ENCODE measurements around the gene DPYD. TPM values are rescaled to one million over a fixed set of nuclear protein-coding genes. Genes with fewer than 3 reads are reported as not detected.
A peak's percentile ranks its signal among the peaks of the same experiment; 100 is the strongest.

DPYD gene
- total RNA-seq, 1 donor from 2014 or later, result 12.8 TPM

- no peak for DNase-seq
- no peak for TF ChIP-seq CTCF (IDR thresholded peaks at IDR 0.05; ENCODE audit: partially characterized antibody, unreplicated experiment)
- Mint-ChIP-seq H3K36me3 (ENCODE audit: unreplicated experiment) (no peaks in the 10 kb centered on the region), H3K4me3 (ENCODE audit: unreplicated experiment) (no peak overlapping the region), H3K27me3 (ENCODE audit: unreplicated experiment) (peaks cover 2% of the 10 kb centered on the region), H3K4me1 (ENCODE audit: low read depth, unreplicated experiment) (peaks cover 43% of the 10 kb centered on the region), H3K9me3 (ENCODE audit: unreplicated experiment) (peaks cover 8% of the 10 kb centered on the region), H3K27ac (ENCODE audit: unreplicated experiment) (peak overlapping the region; percentile 99)
Observed at GRCh38 chr1:97135972-97136371, 784.9 kb downstream of the DPYD start.

GRCh38 chr1:97128426-97128825, 792.4 kb downstream of the DPYD start:
- H3K27me3 Mint-ChIP-seq (ENCODE audit: unreplicated experiment), result no peaks in the 10 kb centered on the region
- no peaks in the 10 kb centered on the region for H3K36me3 Mint-ChIP-seq (ENCODE audit: unreplicated experiment)
- no peak for TF ChIP-seq CTCF (IDR thresholded peaks at IDR 0.05; ENCODE audit: partially characterized antibody, unreplicated experiment)
- no peaks in the 10 kb centered on the region for H3K9me3 Mint-ChIP-seq (ENCODE audit: unreplicated experiment)
- no peak overlapping the region for H3K27ac Mint-ChIP-seq (ENCODE audit: unreplicated experiment)
- H3K4me3 Mint-ChIP-seq (ENCODE audit: unreplicated experiment), result no peak overlapping the region
- no peak for DNase-seq
- H3K4me1 Mint-ChIP-seq (ENCODE audit: low read depth, unreplicated experiment), result no peaks in the 10 kb centered on the region

GRCh38 chr1:97123717-97124431, 797.0 kb downstream of the DPYD start:
- no peaks in the 10 kb centered on the region for H3K36me3 Mint-ChIP-seq (ENCODE audit: unreplicated experiment)

GRCh38 chr1:97120806-97121205, 800.0 kb downstream of the DPYD start:
- peaks cover 21% of the 10 kb centered on the region for H3K4me1 Mint-ChIP-seq (ENCODE audit: low read depth, unreplicated experiment)
- no peaks in the 10 kb centered on the region for H3K36me3 Mint-ChIP-seq (ENCODE audit: unreplicated experiment)
- DNase-seq, result no peak
- no peak overlapping the region for H3K4me3 Mint-ChIP-seq (ENCODE audit: unreplicated experiment)
- no peak overlapping the region for H3K27ac Mint-ChIP-seq (ENCODE audit: unreplicated experiment)
- no peaks in the 10 kb centered on the region for H3K27me3 Mint-ChIP-seq (ENCODE audit: unreplicated experiment)
- no peak for TF ChIP-seq CTCF (IDR thresholded peaks at IDR 0.05; ENCODE audit: partially characterized antibody, unreplicated experiment)
- H3K9me3 Mint-ChIP-seq (ENCODE audit: unreplicated experiment), result no peaks in the 10 kb centered on the region

More at GRCh38 chr1:97123717-97124431, 797.0 kb downstream of the DPYD start:
- Mint-ChIP-seq H3K4me3 (ENCODE audit: unreplicated experiment) (no peak overlapping the region), H3K27me3 (ENCODE audit: unreplicated experiment) (no peaks in the 10 kb centered on the region), H3K27ac (ENCODE audit: unreplicated experiment) (no peak overlapping the region), H3K9me3 (ENCODE audit: unreplicated experiment) (no peaks in the 10 kb centered on the region), H3K4me1 (ENCODE audit: low read depth, unreplicated experiment) (peaks cover 13% of the 10 kb centered on the region)
- DNase-seq, result no peak
- no peak for TF ChIP-seq CTCF (IDR thresholded peaks at IDR 0.05; ENCODE audit: partially characterized antibody, unreplicated experiment)

All from glutamatergic neuron (in vitro differentiated cells).